Measurements from ENCODE around the gene TMEM135. TPM values are rescaled to one million over a fixed set of nuclear protein-coding genes. Genes with fewer than 3 reads are reported as not detected.
A peak's percentile ranks its signal among the peaks of the same experiment; 100 is the strongest.
"Not testable (repeated sequence)": the region's sequence is repeated elsewhere in the genome, so short reads cannot be mapped to it uniquely, and the experiment has no call there.

TMEM135 gene
- total RNA-seq, 2 donors from 2014 or later: 25.9 to 26.9 TPM

GRCh38 chr11:87284306-87284705 is 246.6 kb downstream of the TMEM135 start:
- Histone ChIP-seq H3K36me3 (no peaks in the 10 kb centered on the region), H3K4me3 (no peak overlapping the region), H3K27ac (peak overlapping the region in 1 of 2 donors; percentile 23), H3K27me3 (replicated peaks; ENCODE audit: insufficient read depth) (no peaks in the 10 kb centered on the region), H3K4me1 (ENCODE audit: control insufficient read depth in 1 of 2, low read depth in 2 of 2) (peaks cover 24 to 27% of the 10 kb centered on the region in 2 donors), H3K9me3 (no peaks in the 10 kb centered on the region)
- no peak for TF ChIP-seq CTCF (IDR thresholded peaks at IDR 0.05)
- no peak for ATAC-seq (ENCODE audit: insufficient number of reproducible peaks, low FRiP score, low read depth)
- DNase-seq (ENCODE audit: low spot score): no peak

GRCh38 chr11:87285674-87286073 is 247.9 kb downstream of the TMEM135 start:
- not testable (repeated sequence) for ATAC-seq (ENCODE audit: insufficient number of reproducible peaks, low FRiP score, low read depth); H3K27ac ChIP-seq; H3K36me3 ChIP-seq; H3K9me3 ChIP-seq; DNase-seq (ENCODE audit: low spot score); H3K4me3 ChIP-seq; H3K27me3 ChIP-seq (replicated peaks; ENCODE audit: insufficient read depth)
- H3K4me1 ChIP-seq (ENCODE audit: control insufficient read depth in 1 of 2, low read depth in 2 of 2): peaks cover 16 to 17% of the 10 kb centered on the region in 2 donors

- Histone ChIP-seq H3K4me1 (ENCODE audit: control insufficient read depth in 1 of 2, low read depth in 2 of 2) (peaks cover 10 to 12% of the 10 kb centered on the region in 2 donors), H3K36me3 (no peaks in the 10 kb centered on the region), H3K27ac (no peak overlapping the region), H3K4me3 (no peak overlapping the region), H3K27me3 (replicated peaks; ENCODE audit: insufficient read depth) (no peaks in the 10 kb centered on the region), H3K9me3 (no peaks in the 10 kb centered on the region)
- ATAC-seq (ENCODE audit: insufficient number of reproducible peaks, low FRiP score, low read depth) (no peak), DNase-seq (ENCODE audit: low spot score) (no peak)
- TF ChIP-seq CTCF (IDR thresholded peaks at IDR 0.05): no peak
Measured at GRCh38 chr11:87286338-87286737, 248.6 kb downstream of the TMEM135 start.

- H3K4me3 ChIP-seq: no peak overlapping the region
- H3K4me1 ChIP-seq (ENCODE audit: control insufficient read depth in 1 of 2, low read depth in 2 of 2): no peaks in the 10 kb centered on the region
- DNase-seq (ENCODE audit: low spot score): no peak
- H3K27me3 ChIP-seq (replicated peaks; ENCODE audit: insufficient read depth): no peaks in the 10 kb centered on the region
- H3K9me3 ChIP-seq: no peaks in the 10 kb centered on the region
- H3K27ac ChIP-seq: no peak overlapping the region
- ATAC-seq (ENCODE audit: insufficient number of reproducible peaks, low FRiP score, low read depth): no peak
- TF ChIP-seq CTCF (IDR thresholded peaks at IDR 0.05): peak; percentile 65
- H3K36me3 ChIP-seq: no peaks in the 10 kb centered on the region
Measured at GRCh38 chr11:87290304-87290922, 252.7 kb downstream of the TMEM135 start.

GRCh38 chr11:87292598-87292997 is 254.9 kb downstream of the TMEM135 start:
- no peaks in the 10 kb centered on the region for H3K4me1 ChIP-seq (ENCODE audit: control insufficient read depth in 1 of 2, low read depth in 2 of 2)
- no peaks in the 10 kb centered on the region for H3K27me3 ChIP-seq (replicated peaks; ENCODE audit: insufficient read depth)
- ATAC-seq (ENCODE audit: insufficient number of reproducible peaks, low FRiP score, low read depth): no peak
- TF ChIP-seq CTCF (IDR thresholded peaks at IDR 0.05): no peak
- no peak overlapping the region for H3K27ac ChIP-seq
- H3K9me3 ChIP-seq: no peaks in the 10 kb centered on the region
- no peak for DNase-seq (ENCODE audit: low spot score)
- no peak overlapping the region for H3K4me3 ChIP-seq
- H3K36me3 ChIP-seq: no peaks in the 10 kb centered on the region

- Histone ChIP-seq H3K27me3 (replicated peaks; ENCODE audit: insufficient read depth) (no peaks in the 10 kb centered on the region), H3K36me3 (no peaks in the 10 kb centered on the region), H3K4me1 (ENCODE audit: control insufficient read depth in 1 of 2, low read depth in 2 of 2) (no peaks in the 10 kb centered on the region), H3K27ac (no peak overlapping the region), H3K4me3 (no peak overlapping the region), H3K9me3 (no peaks in the 10 kb centered on the region)
- DNase-seq (ENCODE audit: low spot score) (no peak), ATAC-seq (ENCODE audit: insufficient number of reproducible peaks, low FRiP score, low read depth) (no peak)
- no peak for TF ChIP-seq CTCF (IDR thresholded peaks at IDR 0.05)
Measured at GRCh38 chr11:87295237-87295636, 257.5 kb downstream of the TMEM135 start.
